HEK293 (cell line): ENCODE results near the gene CCDC74A.
"Not testable (repeated sequence)": the region's sequence is repeated elsewhere in the genome, so short reads cannot be mapped to it uniquely, and the experiment has no call there.

Source experiments
- PRDM10 ChIP-seq: fragments of 450-650 bp; formaldehyde crosslinking; IDR thresholded peaks from 2 replicates; pipeline ENCODE4 v1.5.1; 2016; ENCODE audit warnings: missing biosample characterization, missing genetic modification characterization
- ZBTB21 ChIP-seq: fragments of 450-650 bp; formaldehyde crosslinking; IDR thresholded peaks from 2 replicates; pipeline ENCODE4 v1.5.1; 2017; ENCODE audit warnings: missing biosample characterization, missing genetic modification characterization
- ZNF274 ChIP-seq, 2 experiments: fragments of 200-500 bp in 1 of 2; fragments of 450-650 bp in 1 of 2; sonication (Bioruptor generic) in 1 of 2; formaldehyde crosslinking in 1 of 2; IDR thresholded peaks; 2 replicates each; pipeline versions ENCODE4 v1.5.1 to v1.6.1; 2014 to 2016; ENCODE audit warnings: borderline replicate concordance in 1 of 2, inconsistent platforms in 1 of 2, low read length in 1 of 2, missing biosample characterization in 1 of 2, missing genetic modification characterization in 1 of 2

- not testable (repeated sequence) for TF ChIP-seq PRDM10 (tag by site-specific recombination); ZNF274 (IDR thresholded peaks at IDR 0.05; ENCODE audit: low read length); ZNF274 (tag by site-specific recombination; IDR thresholded peaks at IDR 0.05; ENCODE audit: borderline replicate concordance); ZBTB21 (tag by site-specific recombination)
These were observed 15.5 kb upstream of the CCDC74A start for GRCh38 chr2:131511969-131512870.
